ENCODE data around the gene DTNB. TPM values are rescaled to one million over a fixed set of nuclear protein-coding genes. Genes with fewer than 3 reads are reported as not detected.

Gene DTNB
- total and polyA plus RNA-seq, 2 of the 4 experiments (the other 2 are of a cell fraction): 3.8 to 5.3 TPM

GRCh38 chr2:25431604-25432003, 241.8 kb downstream of the DTNB start:
- dilution Hi-C loops (cut with HindIII; ENCODE audit: low sequenced_read_pairs, unreplicated experiment): no loop called here
- Histone ChIP-seq H2AFZ (replicated peaks; ENCODE audit: low read length, poor library complexity) (no peak overlapping the region), H3K9me3 (ENCODE audit: control insufficient read depth, insufficient read depth, low read length) (no peaks in the 10 kb centered on the region), H3K4ac (ENCODE audit: low read depth, low read length) (no peak overlapping the region), H3K23ac (ENCODE audit: low read depth, low read length) (no peak overlapping the region), H2BK20ac (ENCODE audit: low read depth, low read length) (no peak overlapping the region), H3K36me3 (ENCODE audit: control insufficient read depth, insufficient read depth, low read length) (no peaks in the 10 kb centered on the region), H4K8ac (ENCODE audit: low read depth in 2 of 2, low read length in 2 of 2) (no peak overlapping the region), H3K14ac (replicated peaks; ENCODE audit: low read depth, low read length) (no peak overlapping the region), H4K91ac (ENCODE audit: insufficient read depth, low read depth, low read length) (no peak overlapping the region), H3K4me1 (ENCODE audit: control insufficient read depth, insufficient read depth, low read length) (no peaks in the 10 kb centered on the region), H2AK9ac (replicated peaks; ENCODE audit: low read depth, low read length, poor library complexity) (no peak overlapping the region), H2BK5ac (ENCODE audit: low read depth, low read length, poor library complexity, severe bottlenecking) (no peak overlapping the region), H3K9me1 (ENCODE audit: insufficient read depth, low read length) (no peaks in the 10 kb centered on the region), H3K79me1 (ENCODE audit: low read depth in 1 of 2, low read length in 2 of 2) (no peaks in the 10 kb centered on the region), H3K9ac (ENCODE audit: low read depth, low read length) (no peak overlapping the region), H2BK15ac (ENCODE audit: low read depth, low read length) (no peak overlapping the region), H3K4me2 (ENCODE audit: low read depth, low read length) (no peak overlapping the region), H3K27ac (ENCODE audit: insufficient read depth, low read length) (no peak overlapping the region), H3K18ac (ENCODE audit: low read depth, low read length) (no peak overlapping the region), H2BK120ac (ENCODE audit: low read depth, low read length) (no peak overlapping the region), H3K27me3 (ENCODE audit: control insufficient read depth, insufficient read depth, low read length) (no peaks in the 10 kb centered on the region), H2AK5ac (ENCODE audit: low read depth, low read length) (no peak overlapping the region), H4K20me1 (ENCODE audit: insufficient read depth, low read length) (no peaks in the 10 kb centered on the region), H4K5ac (ENCODE audit: low read depth, low read length) (no peak overlapping the region), H3K56ac (ENCODE audit: extremely low read depth, insufficient read depth, low read length) (no peak overlapping the region), H3K4me3 (ENCODE audit: insufficient read depth, low read depth, low read length) (no peak overlapping the region)
- intact Hi-C loops (cut with micrococcal nuclease): no loop called here
- ATAC-seq (ENCODE audit: low read depth): no peak
- in situ Hi-C loops (cut with MboI; ENCODE audit: low sequenced_read_pairs): no loop called here
- no CpG with 5 or more reads among the region's 4 CpGs for WGBS, 2 experiments (ENCODE audit: extremely low coverage in 2 of 2, insufficient read length in 1 of 2)
- BruUV-seq (replicated peaks): no TSS peak
- no peak for DNase-seq
- ChIA-PET POLR2A (ENCODE audit: unreplicated experiment) (no interaction called here), CTCF (no interaction called here)
- TF ChIP-seq RFX5 (IDR thresholded peaks at IDR 0.05; ENCODE audit: low read depth, low read length) (no peak), NFE2L2 (IDR thresholded peaks at IDR 0.05; ENCODE audit: low read depth, low read length) (no peak), USF2 (IDR thresholded peaks at IDR 0.05; ENCODE audit: low read depth, low read length) (no peak), MAZ (IDR thresholded peaks at IDR 0.05; ENCODE audit: borderline replicate concordance, low read depth, low read length) (no peak), BHLHE40 (IDR thresholded peaks at IDR 0.05; ENCODE audit: low read depth, low read length) (no peak), RAD21 (IDR thresholded peaks at IDR 0.05; ENCODE audit: low read length) (no peak), MAFK (IDR thresholded peaks at IDR 0.05; ENCODE audit: low read depth, low read length) (no peak)
